NCI-H345 treated with DMSO at 0.1 percent for 48 hours (cell line): ENCODE measurements around the gene SLC30A2.

Experiments used
- DNase-seq: peaks from one replicate; lab custom pipeline; 2025; ENCODE audit not compliant: unreplicated experiment; lab: John Stamatoyannopoulos, UW

Gene SLC30A2

GRCh38 chr1:26023826-26024225 lies 22.1 kb downstream of the SLC30A2 start:
- no peak for DNase-seq

DNA sequence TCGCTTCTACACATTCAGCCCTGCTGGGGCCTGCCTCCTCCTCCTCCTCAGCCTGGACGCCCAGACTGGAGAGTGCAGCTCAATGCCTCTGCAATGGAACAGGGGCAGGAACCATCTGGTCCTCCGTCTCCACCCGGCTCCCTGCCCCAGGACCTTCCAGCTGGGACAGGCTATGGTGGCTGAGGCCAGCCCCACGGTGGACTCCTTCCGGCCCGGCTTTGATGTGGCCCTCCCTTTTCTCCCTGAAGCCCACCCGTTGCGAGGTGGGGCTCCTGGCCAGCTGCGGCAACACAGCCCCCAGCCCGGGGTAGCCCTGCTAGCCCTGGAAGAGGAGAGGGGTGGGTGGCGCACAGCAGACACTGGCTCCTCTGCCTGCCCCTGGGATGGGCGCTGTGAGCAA lies 22.9 kb downstream of the SLC30A2 start:
- DNase-seq: no peak

DNA sequence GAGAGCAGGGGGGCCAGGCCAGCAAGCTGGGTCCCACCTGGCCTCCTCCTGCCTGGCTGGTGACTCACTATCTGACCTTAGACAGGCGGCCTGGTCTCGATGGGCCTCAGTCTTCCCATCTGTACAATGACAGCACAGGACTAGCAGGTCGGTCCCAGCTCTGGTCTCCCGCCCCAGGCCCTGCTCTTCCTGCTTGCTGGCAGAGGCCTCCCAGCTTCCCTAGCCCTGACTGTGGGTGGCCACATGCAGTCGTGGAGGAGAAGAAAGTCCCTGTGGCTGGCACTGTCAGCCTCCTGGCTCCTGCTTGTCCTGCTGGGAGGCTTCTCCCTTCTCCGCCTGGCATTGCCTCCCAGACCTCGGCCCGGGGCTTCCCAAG lies 23.5 kb downstream of the SLC30A2 start:
- no peak for DNase-seq

DNA sequence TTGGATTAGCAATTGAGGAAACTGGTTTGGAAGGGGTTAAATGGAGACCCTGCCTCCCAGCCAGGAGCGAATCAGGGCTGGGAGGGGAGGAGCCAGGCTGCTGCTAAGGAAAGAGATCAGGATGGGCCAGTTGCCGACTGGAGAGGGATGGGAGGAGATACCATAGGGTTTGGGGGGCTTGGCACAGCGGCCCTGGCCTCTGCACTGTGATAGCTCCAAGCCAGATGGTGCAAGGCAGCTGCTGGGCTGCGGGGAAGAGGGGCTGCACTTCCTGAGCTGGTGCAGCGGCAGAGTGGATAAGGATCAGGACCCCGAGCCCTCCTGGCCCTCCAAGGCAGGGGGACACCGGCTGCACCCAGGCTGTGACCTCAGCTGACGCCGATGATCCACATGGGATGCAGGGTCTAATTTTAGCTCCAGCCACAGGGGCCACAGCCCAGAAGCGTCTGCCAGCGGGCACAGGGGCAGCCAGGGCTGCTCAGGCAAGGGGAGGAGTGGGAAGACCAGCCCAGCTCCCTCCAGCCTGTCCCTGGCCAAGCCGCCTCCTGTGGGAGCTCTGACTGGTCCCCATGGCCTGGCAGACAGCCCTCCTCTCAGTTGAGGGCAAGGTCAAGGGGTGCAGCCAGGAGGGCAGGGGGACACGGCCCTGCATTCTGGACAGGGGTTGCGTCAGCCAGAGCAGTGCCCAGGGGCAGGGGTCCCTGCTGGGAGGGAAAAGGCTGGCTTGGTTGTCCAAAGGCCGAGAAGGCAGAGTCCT lies 24.1 kb downstream of the SLC30A2 start, which contains the start of gene EXTL1:
Gene EXTL1, plus strand, starts transcription at position 129 of the 757 bp plus-strand sequence. CDS start 872 bp downstream, outside the sequence.
- no peak for DNase-seq

- no peak for DNase-seq
These were observed 24.8 kb downstream of the SLC30A2 start for GRCh38 chr1:26020941-26021646.

- DNase-seq: no peak
These were observed 25.6 kb downstream of the SLC30A2 start for GRCh38 chr1:26020330-26020768.

DNA sequence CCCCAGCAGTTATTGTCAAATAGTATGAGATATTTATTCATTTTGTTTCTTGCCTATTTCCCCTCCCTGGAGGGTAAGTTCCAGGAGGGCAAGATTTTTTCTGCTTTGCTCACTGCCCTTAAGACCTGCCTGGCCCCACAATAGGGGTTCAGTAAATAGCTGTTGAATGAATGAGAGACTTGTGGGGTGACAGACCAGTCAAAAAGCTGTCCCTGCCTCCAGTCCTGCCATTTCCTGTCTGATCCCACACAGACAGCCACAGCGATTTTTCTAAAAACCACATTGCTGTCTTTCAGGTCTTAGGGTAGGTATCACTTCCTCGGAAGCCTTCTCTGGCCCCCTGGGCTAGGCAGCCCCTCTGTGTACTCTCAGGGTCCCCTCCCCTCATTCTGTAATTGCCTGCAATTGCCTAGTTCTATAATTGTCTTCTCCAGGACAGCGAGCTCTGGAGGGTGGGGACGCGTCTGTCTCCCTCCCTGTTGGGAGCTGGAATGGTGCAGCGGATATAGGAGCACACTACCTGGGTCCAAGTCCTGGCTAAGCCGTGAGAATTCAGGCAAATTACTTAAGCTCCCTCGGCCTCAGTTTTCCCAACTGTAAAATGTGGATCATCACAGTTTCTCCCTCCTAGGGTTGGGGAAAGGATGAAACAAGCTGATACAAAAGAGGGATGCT lies 26.1 kb downstream of the SLC30A2 start:
- DNase-seq: no peak

DNA sequence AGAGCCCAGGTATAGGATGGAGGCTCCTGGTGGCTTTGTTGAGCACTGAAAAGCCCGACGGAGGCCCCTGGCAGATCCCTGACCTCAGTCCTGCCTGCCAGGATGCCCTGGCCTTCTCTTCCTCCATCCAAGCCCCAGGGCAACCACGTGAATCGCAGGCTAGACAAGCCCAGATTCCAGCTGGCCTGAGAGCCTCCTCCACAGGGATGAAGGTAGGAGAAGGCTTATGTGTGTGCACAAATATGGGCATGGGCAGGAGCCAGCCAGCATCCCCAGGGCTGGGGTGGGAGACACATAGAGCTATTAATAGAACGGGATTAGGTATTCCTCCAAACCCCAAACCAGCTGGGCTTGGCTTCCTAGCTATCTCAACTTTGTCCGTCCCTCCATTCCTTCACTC lies 28.3 kb downstream of the SLC30A2 start:
- no peak for DNase-seq

DNA sequence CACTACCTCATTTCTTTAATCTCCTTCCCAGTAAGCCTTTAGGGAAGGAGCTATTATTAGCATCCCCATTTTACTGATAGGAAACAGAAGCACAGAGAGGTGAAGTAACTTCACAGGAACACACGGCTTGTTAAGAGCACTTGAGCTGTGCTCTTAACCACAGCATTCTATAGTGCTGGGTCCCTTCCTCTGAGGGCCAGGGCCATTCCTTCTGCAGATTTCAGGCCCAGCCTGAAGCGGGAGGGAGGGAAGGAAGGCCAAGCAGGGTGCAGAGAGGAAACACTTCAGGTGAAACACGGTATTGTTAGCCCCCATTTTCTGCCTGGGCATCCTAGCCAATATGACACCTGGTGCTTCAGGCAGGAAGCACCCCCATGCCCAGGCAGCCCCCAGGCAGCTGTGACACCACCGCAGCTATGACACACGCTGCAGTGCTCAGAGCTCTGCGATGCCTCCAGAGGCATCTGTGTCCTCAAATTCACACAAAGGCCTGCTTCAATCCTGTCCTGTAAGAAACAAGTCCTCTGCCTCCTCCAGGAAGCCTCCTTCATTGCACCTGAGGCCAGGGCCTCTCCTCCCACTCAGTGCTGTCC lies 28.9 kb downstream of the SLC30A2 start:
- DNase-seq: no peak

GRCh38 chr1:26016258-26016952 lies 29.5 kb downstream of the SLC30A2 start:
- DNase-seq: no peak

DNA sequence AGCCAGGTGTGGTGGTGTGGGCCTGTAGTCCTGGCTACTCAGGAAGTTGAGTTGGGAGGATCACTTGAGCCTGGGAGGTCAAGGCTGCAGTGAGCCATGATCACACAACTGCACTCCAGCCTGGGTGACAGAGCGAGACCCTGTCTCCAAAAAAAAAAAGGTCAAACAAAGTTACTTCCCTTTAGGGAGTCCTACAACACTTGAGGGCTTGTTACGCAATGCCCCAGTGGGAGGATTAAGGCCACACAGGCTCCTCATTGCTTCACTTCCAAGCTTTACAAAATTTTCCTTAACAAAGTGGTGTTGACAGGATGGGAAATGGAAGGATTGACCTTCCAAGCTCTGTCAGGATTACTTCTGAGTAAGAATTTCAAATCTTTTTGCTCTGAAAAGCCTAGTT lies 30.6 kb downstream of the SLC30A2 start:
- DNase-seq: no peak

- DNase-seq: no peak
These were observed 31.7 kb downstream of the SLC30A2 start for GRCh38 chr1:26014179-26014578.

- DNase-seq: no peak
These were observed 33.1 kb downstream of the SLC30A2 start for GRCh38 chr1:26012864-26013263.

DNA sequence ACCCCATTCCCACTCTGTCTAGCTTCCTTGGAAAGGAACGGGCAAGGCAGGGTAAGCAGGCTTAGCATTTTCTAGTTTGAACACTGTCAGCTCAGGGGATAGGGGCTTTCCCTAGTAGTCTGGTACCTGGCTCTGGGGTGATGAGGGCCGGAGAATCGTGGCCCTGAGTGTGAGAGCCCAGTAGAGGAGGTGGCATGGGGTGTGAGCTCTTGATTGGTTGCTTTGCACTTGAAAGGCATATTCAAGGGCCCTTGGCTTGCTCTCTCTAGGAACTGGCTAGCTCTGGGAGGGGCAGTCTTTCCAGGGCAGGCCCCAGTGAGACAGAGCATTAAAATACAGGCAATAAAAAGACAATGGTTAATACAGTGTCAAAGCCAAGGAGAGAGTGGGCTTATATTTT lies 35.1 kb downstream of the SLC30A2 start:
- DNase-seq: no peak

- DNase-seq: no peak
These were observed 36.0 kb downstream of the SLC30A2 start for GRCh38 chr1:26009796-26010447.

GRCh38 chr1:26006710-26007109 lies 39.2 kb downstream of the SLC30A2 start:
- DNase-seq: no peak

DNA sequence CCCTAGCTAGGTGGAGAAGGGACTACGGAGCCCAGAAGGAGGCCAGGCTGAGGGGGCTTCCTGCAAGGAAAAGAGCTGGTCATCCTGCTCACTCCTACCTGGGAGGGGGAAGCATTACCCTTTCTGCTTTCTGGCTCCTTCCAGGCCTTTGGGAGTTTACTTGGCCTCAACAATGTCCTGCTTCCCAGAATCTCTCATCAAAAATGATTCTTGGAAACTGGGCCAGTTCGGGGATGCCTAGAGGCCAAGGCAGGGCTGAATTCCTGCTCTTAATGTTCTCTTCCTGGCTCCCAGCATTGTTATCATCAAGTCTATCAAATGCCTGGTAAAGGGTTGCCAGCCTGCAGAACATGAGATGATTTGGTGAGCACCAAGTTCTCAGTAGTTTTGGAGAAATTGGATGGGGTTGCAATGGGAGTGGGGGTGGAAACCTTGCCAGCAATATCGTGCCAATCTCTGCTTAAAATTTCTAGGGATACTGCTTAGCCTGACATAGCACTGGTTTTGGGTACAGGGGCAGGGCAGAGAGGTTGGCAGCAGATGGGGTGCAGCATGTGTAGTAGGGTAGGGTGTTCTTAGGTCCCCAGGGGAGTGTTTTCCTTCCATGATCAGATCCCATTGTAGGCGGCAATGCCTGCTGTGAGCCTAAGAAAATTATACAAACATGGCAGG lies 40.3 kb downstream of the SLC30A2 start:
- DNase-seq: no peak

- no peak for DNase-seq
These were observed 42.2 kb downstream of the SLC30A2 start for GRCh38 chr1:26003756-26004155.

- no peak for DNase-seq
These were observed 42.7 kb downstream of the SLC30A2 start for GRCh38 chr1:26003262-26003661.
